ENCODE measurements around the gene RAD18.

- TF ChIP-seq POLR2A (IDR thresholded peaks at IDR 0.05) (no peak), POLR2AphosphoS5 (IDR thresholded peaks at IDR 0.05; ENCODE audit: insufficient read depth in 1 of 2, low read depth in 1 of 2) (no peak)
- TF ChIP-seq, protein P1, sequence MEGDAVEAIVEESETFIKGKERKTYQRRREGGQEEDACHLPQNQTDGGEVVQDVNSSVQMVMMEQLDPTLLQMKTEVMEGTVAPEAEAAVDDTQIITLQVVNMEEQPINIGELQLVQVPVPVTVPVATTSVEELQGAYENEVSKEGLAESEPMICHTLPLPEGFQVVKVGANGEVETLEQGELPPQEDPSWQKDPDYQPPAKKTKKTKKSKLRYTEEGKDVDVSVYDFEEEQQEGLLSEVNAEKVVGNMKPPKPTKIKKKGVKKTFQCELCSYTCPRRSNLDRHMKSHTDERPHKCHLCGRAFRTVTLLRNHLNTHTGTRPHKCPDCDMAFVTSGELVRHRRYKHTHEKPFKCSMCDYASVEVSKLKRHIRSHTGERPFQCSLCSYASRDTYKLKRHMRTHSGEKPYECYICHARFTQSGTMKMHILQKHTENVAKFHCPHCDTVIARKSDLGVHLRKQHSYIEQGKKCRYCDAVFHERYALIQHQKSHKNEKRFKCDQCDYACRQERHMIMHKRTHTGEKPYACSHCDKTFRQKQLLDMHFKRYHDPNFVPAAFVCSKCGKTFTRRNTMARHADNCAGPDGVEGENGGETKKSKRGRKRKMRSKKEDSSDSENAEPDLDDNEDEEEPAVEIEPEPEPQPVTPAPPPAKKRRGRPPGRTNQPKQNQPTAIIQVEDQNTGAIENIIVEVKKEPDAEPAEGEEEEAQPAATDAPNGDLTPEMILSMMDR (IDR thresholded peaks at IDR 0.05): no peak
These were observed 20.4 kb downstream of the RAD18 start for GRCh38 chr3:8942746-8943488.

Data from vagina (tissue), 2 donors.